HCT116 (cell line): ENCODE results near the gene PRAMEF33.
A peak's percentile ranks its signal among the peaks of the same experiment; 100 is the strongest.
"Not testable (repeated sequence)": the region's sequence is repeated elsewhere in the genome, so short reads cannot be mapped to it uniquely, and the experiment has no call there.

Experiments used
- CEBPB ChIP-seq: IDR thresholded peaks from 2 replicates; pipeline ENCODE4 v1.6.1; 2012; ENCODE audit warnings: low read depth
- CTCF ChIP-seq, 3 experiments: fragments of 200-600 bp in 1 of 3; sonication (generic) in 1 of 3; IDR thresholded peaks in 2 of 3; conservative IDR thresholded peaks in 1 of 3; 2 replicates each; pipeline ENCODE4 v1.5.1; 2012 to 2017; ENCODE audit warnings: low read depth in 2 of 3, low read length in 2 of 3, antibody characterized with exemption in 1 of 3, borderline replicate concordance in 1 of 3, control low read depth in 1 of 3, mild to moderate bottlenecking in 1 of 3, mixed read lengths in 1 of 3, mixed run types in 1 of 3, moderate library complexity in 1 of 3; ENCODE audit not compliant: insufficient read depth in 1 of 3
- EGR1 ChIP-seq: IDR thresholded peaks from 2 replicates; pipeline ENCODE4 v1.6.1; 2012; ENCODE audit warnings: low read depth
- EZH2 ChIP-seq: fragments of 200-600 bp; sonication (generic); IDR thresholded peaks from 2 replicates; pipeline ENCODE4 v1.6.1; 2017; ENCODE audit warnings: antibody characterized with exemption, mixed run types
- POLR2A ChIP-seq: IDR thresholded peaks from 2 replicates; pipeline ENCODE4 v1.7.0; 2011; ENCODE audit warnings: borderline replicate concordance; ENCODE audit not compliant: insufficient read depth, insufficient read length; ENCODE audit errors: extremely low read depth
- POLR2AphosphoS5 ChIP-seq: IDR thresholded peaks from 2 replicates; pipeline ENCODE4 v1.6.1; 2011; ENCODE audit warnings: mild to moderate bottlenecking, low read depth, low read length, moderate library complexity
- RAD21 ChIP-seq: IDR thresholded peaks from 2 replicates; pipeline ENCODE4 v1.6.1; 2012; ENCODE audit warnings: low read depth, mild to moderate bottlenecking
- SIN3A ChIP-seq: IDR thresholded peaks from 2 replicates; pipeline ENCODE4 v1.6.1; 2012; ENCODE audit warnings: low read depth
- SP1 ChIP-seq: IDR thresholded peaks from 2 replicates; pipeline ENCODE4 v1.6.1; 2012; ENCODE audit warnings: low read depth
- YY1 ChIP-seq: IDR thresholded peaks from 2 replicates; pipeline ENCODE4 v1.6.1; 2011; ENCODE audit warnings: low read length, low read depth, moderate library complexity, mild to moderate bottlenecking; ENCODE audit not compliant: insufficient replicate concordance; ENCODE audit errors: extremely low read depth
- ZNF274 ChIP-seq: fragments of 200-500 bp; sonication (Bioruptor generic); IDR thresholded peaks from 2 replicates; pipeline ENCODE4 v1.6.1; 2014; ENCODE audit warnings: mild to moderate bottlenecking, low read depth, low read length, inconsistent platforms

DNA sequence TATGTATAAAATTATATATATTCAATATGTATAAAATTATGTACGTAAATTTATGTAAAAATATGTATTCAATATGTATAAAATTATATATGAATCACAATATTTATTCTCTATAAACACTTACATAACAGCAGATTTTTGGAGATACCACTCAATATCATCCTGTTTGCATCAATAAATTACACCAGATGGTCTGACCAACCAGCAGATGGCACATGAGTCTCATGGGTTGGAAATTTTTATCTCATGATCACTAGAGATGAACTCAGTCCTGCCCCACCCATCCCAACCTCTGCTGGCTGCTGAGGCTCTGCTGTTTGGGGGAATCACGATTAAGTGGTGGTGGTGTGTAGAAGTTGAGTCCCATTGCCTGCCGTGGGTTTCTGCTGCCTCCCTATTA lies 23.7 kb upstream of the PRAMEF33 start:
- TF ChIP-seq EZH2, ZNF274, CEBPB, SP1, POLR2AphosphoS5, POLR2A, YY1, EGR1, SIN3A: not testable (repeated sequence)
- TF ChIP-seq CTCF (IDR thresholded peaks at IDR 0.05 in 2 of 3, conservative IDR thresholded peaks at IDR 0.05 in 1 of 3; ENCODE audit: borderline replicate concordance in 1 of 3, insufficient read depth in 1 of 3, low read depth in 2 of 3, low read length in 2 of 3), result peak in 1 of 3 experiments; percentile 6; a peak in 1 of 6 replicates
- TF ChIP-seq RAD21, result peak; percentile 18; the same call in 1 of the 2 replicates
